T-helper 2 cell (primary cell): Measurements from ENCODE around the gene PXDC1.

Experiments
- DNase-seq, 5 experiments: peaks; one replicate each; pipeline versions ENCODE4 v3.0.0 to v3.0.0-alpha.2; 2012 to 2022
- total RNA-seq, 2 donors: gene quantifications; one replicate each; lab custom pipeline; 2026; lab: John Stamatoyannopoulos, UW

The PXDC1 gene
- total RNA-seq, result 0 to 0.74 reads per million in 2 donors

- DNase-seq, result peak in 3 of 5 experiments; percentile 10 to 64 (median 18)
These were observed at the start of gene PXDC1 for GRCh38 chr6:3751077-3751729. Gene PXDC1, minus strand, starts transcription at chr6:3751713. Its CDS starts 182 bp downstream, at chr6:3751531.

GRCh38 chr6:3800850-3801591 is 49.5 kb upstream of the PXDC1 start:
- no peak for DNase-seq

GRCh38 chr6:3799719-3800118 is 48.2 kb upstream of the PXDC1 start:
- no peak for DNase-seq

GRCh38 chr6:3798055-3798919 is 46.8 kb upstream of the PXDC1 start:
- no peak for DNase-seq

GRCh38 chr6:3797231-3798054 is 45.9 kb upstream of the PXDC1 start:
- DNase-seq, result no peak

GRCh38 chr6:3796719-3797041 is 45.2 kb upstream of the PXDC1 start:
- DNase-seq, result no peak

- no peak for DNase-seq
These were observed 44.6 kb upstream of the PXDC1 start for GRCh38 chr6:3795836-3796718.

GRCh38 chr6:3794092-3794491 is 42.6 kb upstream of the PXDC1 start:
- no peak for DNase-seq

- DNase-seq, result no peak
These were observed 42.0 kb upstream of the PXDC1 start for GRCh38 chr6:3793545-3793944.

- no peak for DNase-seq
These were observed 40.2 kb upstream of the PXDC1 start for GRCh38 chr6:3791526-3792203.

- no peak for DNase-seq
These were observed 38.5 kb upstream of the PXDC1 start for GRCh38 chr6:3789896-3790558.

- DNase-seq, result no peak
These were observed 37.7 kb upstream of the PXDC1 start for GRCh38 chr6:3789018-3789895.

- DNase-seq, result no peak
These were observed 37.0 kb upstream of the PXDC1 start for GRCh38 chr6:3788408-3789017.

- DNase-seq, result no peak
These were observed 34.6 kb upstream of the PXDC1 start for GRCh38 chr6:3786141-3786540.

- no peak for DNase-seq
These were observed 34.2 kb upstream of the PXDC1 start for GRCh38 chr6:3785745-3786098.

GRCh38 chr6:3784885-3785744 is 33.6 kb upstream of the PXDC1 start:
- DNase-seq, result no peak

GRCh38 chr6:3784423-3784822 is 32.9 kb upstream of the PXDC1 start:
- DNase-seq, result no peak
